Activated CD8-positive, alpha-beta memory T cell treated with anti-CD3 and anti-CD28 coated beads, Interleukin-2, amount 50 U/mL, for 48 hours (primary cell): ENCODE measurements around the gene PROSER3.

Experiments
- DNase-seq: peaks from one replicate; pipeline ENCODE4 v3.0.0-alpha.2; 2020

The PROSER3 gene

GRCh38 chr19:35779033-35779432, 21.1 kb downstream of the PROSER3 start:
- DNase-seq: no peak

GRCh38 chr19:35780058-35780457, 22.1 kb downstream of the PROSER3 start:
- no peak for DNase-seq

GRCh38 chr19:35780717-35781116, 22.7 kb downstream of the PROSER3 start:
- no peak for DNase-seq

- no peak for DNase-seq
Observed at GRCh38 chr19:35781650-35782049, 23.7 kb downstream of the PROSER3 start.

- DNase-seq: no peak
Observed at GRCh38 chr19:35782589-35782988, 24.6 kb downstream of the PROSER3 start.

GRCh38 chr19:35783469-35784434, 25.8 kb downstream of the PROSER3 start:
- no peak for DNase-seq

- DNase-seq: no peak
Observed at GRCh38 chr19:35784503-35785338, 26.7 kb downstream of the PROSER3 start.

- no peak for DNase-seq
Observed at GRCh38 chr19:35785339-35785627, 27.3 kb downstream of the PROSER3 start.

GRCh38 chr19:35786299-35787160, 28.6 kb downstream of the PROSER3 start:
- no peak for DNase-seq

GRCh38 chr19:35787227-35787799, 29.3 kb downstream of the PROSER3 start:
- DNase-seq: no peak

GRCh38 chr19:35788205-35788960, 30.4 kb downstream of the PROSER3 start:
- no peak for DNase-seq

- DNase-seq: no peak
Observed at GRCh38 chr19:35789195-35789977, 31.4 kb downstream of the PROSER3 start.

- no peak for DNase-seq
Observed at GRCh38 chr19:35789978-35790944, 32.3 kb downstream of the PROSER3 start.

GRCh38 chr19:35790981-35791813, 33.2 kb downstream of the PROSER3 start:
- no peak for DNase-seq

- DNase-seq: no peak
Observed at GRCh38 chr19:35791814-35792279, 33.9 kb downstream of the PROSER3 start.

- DNase-seq: no peak
Observed at GRCh38 chr19:35792312-35792711, 34.3 kb downstream of the PROSER3 start.

GRCh38 chr19:35792888-35793287, 34.9 kb downstream of the PROSER3 start:
- no peak for DNase-seq

- DNase-seq: no peak
Observed at GRCh38 chr19:35793381-35794165, 35.6 kb downstream of the PROSER3 start.
